GM20431 (cell line): Measurements from ENCODE around the gene ZNF594.
"Not testable (repeated sequence)": the region's sequence is repeated elsewhere in the genome, so short reads cannot be mapped to it uniquely, and the experiment has no call there.

Experiments used
- in situ Hi-C: fragments of 300-500 bp; cut with MseI, MboI; formaldehyde crosslinking; loops from one replicate; pipeline ENCODE4 v1.15.0; 2020; ENCODE audit warnings: low sequenced_read_pairs; ENCODE audit not compliant: unreplicated experiment

Gene ZNF594

GRCh38 chr17:5137511-5138197 lies 54.0 kb downstream of the ZNF594 start:
- in situ Hi-C loops = not testable (repeated sequence)

DNA sequence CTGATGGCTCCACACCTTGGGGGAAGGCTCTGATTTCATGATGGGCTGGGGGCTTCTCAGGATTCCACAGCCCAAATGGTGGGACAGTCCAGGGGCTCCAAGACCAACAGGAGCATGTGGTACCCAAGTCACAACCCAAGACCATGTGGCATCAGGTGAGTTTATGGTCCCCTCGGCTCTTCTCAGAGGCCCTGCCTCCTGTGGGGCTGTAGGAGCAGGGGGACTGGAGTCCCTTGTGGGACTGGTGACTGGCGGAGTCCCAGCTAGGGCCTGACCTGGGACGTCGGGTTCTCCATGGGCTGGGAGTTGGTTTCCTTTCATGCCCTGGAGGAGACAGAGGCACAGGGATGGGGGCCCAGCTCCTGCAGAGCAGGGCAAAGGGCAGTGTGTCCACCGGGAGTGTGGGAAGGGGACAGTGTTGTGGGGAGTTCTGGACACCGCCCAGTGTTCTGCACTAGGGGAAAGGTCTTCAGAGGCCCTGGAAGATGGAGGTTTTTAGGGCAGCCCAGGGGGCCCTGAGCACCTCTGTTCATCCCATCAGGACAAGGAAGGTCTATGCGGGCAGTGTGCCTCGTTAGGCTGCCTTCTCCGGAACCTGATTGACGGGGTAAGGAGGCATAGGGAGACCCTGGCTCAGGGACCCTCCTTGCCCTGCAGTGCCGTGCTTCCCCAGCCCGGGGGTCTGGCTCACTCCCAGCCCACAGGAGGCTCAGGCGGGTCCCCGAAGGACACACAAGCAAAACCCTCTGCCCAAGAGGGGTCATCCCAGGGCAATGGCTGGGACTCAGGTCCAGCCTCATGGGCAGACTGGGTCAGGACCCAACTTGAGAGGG lies 54.9 kb downstream of the ZNF594 start:
- in situ Hi-C loops = not testable (repeated sequence)

- in situ Hi-C loops = no loop called here
These were observed 55.7 kb downstream of the ZNF594 start for GRCh38 chr17:5135726-5136579.

GRCh38 chr17:5135131-5135712 lies 56.4 kb downstream of the ZNF594 start:
- in situ Hi-C loops = not testable (repeated sequence)

- in situ Hi-C loops = not testable (repeated sequence)
These were observed 57.1 kb downstream of the ZNF594 start for GRCh38 chr17:5134571-5134970.

GRCh38 chr17:5133961-5134360 lies 57.7 kb downstream of the ZNF594 start:
- in situ Hi-C loops = not testable (repeated sequence)

- in situ Hi-C loops = no loop called here
These were observed 58.4 kb downstream of the ZNF594 start for GRCh38 chr17:5133311-5133710.

DNA sequence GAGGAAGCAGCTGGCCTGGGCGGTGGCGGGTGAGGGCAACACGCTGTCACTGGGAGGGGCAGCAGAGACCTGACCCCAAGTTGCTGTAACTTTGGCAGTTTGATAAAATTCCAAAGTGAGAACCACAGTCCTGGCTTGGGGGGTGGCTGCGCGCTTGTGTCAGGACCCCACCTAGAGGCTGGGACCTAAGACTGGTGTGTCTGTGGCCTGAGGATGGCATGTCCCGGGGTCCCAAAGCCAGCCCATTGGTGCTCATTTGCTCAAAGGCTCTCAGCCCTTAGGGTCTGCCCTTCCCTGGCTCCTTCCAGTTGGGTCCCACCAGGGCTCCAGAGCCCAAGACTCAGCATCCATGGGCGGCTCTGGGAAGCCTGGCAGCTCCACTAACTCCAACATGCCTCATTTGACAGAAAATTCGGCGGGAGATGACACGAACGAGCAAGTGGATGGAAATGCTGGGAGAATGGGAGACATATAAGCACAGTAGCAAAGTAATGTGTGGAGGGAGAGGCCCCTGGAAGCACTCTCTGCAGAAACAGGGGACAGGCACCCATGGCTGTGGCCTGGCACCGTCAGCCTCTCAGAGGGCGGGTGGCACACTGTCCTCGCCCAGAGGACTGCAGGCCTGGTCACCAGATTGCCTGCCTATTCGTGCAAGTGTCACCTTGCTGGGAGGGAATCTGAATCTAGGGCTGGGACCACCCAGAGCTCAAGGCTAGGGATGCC lies 59.0 kb downstream of the ZNF594 start:
- in situ Hi-C loops = not testable (repeated sequence)

GRCh38 chr17:5131799-5132502 lies 59.7 kb downstream of the ZNF594 start:
- in situ Hi-C loops = not testable (repeated sequence)

DNA sequence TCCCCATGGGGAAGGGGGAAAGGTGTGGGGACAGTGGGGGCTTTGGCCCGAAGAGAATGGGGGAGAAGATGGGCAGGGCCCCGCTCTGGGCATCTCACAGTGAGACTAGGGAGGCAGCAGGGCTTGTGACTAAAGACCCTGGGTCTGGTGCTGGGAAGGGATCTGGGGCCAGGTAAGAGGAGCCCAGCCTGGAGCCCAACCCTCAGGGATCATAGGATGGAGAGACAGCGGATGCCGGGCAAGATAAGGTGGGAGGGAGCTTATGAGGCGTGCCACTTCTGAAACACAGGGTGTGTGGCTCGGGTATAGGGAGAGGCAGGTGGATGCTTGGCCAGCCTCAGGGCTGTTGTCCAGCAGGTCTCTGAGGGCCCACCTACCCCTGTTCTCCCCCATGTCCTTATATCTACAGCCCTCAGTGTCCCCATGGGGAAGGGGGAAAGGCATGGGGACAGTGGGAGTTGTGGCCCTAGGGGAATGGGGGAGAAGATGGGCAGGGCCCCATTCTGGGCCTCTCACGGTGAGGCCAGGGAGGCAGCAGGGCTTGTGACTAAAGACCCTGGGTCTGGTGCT lies 60.4 kb downstream of the ZNF594 start:
- in situ Hi-C loops = no loop called here

- in situ Hi-C loops = not testable (repeated sequence)
These were observed 61.0 kb downstream of the ZNF594 start for GRCh38 chr17:5130687-5131086.

- in situ Hi-C loops = not testable (repeated sequence)
These were observed 61.4 kb downstream of the ZNF594 start for GRCh38 chr17:5130261-5130660.

DNA sequence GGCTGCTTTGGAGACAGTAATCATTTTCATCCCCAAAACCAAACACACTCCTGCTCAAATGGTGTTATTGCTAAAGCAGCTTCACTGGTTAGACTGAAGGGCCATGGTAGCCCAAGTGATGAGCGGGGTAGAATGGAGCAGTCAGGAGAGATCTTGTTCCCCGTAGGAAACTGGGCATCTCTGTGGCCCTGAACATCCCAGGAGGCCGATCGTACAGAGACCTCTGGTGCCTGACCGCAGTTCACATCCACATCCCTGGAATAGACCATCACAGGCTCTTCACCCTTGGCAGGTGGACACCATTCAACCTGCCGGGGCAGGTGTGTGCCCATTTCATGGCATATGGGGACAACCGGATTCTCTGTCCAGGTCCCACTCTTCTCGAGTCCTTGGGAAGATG lies 61.9 kb downstream of the ZNF594 start:
- in situ Hi-C loops = not testable (repeated sequence)
